ENCODE results near the gene TRAM2. TPM values are rescaled to one million over a fixed set of nuclear protein-coding genes. Genes with fewer than 3 reads are reported as not detected.

Gene TRAM2
- total and polyA plus RNA-seq, 2 of the 13 experiments (the other 11 are each of a cell fraction or from before 2014, with no cell fraction given), result 49.1 to 72.5 TPM

DNA sequence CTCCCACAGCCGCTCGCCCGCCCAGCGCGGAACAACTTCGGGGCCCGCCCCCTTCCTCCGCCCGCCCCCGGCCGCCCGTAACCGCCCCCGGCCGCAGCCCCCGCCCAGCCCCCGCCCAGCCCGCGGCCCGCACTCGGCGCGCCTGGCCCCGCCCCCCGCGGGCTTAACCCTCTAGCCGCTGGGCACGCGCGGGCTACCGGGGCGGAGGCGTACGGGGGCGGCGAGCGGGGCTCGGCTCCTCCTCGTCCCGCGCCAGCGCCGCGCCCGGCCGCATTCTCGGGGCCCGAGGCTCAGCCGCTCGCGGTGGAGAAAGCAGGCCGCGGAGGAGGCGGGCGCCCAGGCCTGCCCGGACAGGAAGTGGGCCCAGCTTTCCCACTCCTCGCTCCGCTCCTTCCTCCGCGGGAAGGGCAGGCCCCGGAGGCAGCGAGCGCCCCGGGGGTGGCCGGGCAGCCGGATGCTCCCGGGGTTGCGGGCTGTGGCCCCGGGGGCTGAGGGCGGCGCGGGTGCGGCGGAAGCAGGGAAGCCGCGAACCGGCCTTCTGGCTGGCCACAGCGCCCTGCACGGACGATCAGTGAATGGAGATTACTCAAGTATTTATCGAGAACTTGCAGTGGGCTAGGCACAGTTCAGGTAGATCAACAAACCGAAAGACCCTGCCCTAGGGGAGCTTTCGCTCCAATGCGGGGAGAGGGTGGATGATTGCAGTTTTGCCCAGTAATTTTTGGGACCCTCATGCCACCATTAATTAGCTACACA is at the start of gene TRAM2 (continued):
- TF ChIP-seq, protein P1, sequence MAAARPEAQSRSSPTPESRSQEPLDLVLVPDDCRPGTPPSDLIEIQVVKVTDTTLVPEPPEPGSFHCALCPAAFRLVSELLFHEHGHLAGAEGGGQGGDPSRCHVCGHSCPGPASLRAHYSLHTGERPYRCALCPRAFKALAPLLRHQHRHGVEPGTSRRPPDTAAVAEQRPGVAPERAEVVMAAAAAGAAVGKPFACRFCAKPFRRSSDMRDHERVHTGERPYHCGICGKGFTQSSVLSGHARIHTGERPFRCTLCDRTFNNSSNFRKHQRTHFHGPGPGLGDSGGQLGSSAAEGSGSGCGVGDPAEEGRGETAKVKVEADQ (CRISPR knock-in tag; IDR thresholded peaks at IDR 0.05; ENCODE audit: borderline replicate concordance), result peak; percentile 95; the same call in 1 of the 2 replicates
- no peak for TF ChIP-seq DNMT3B (CRISPR knock-in tag; conservative IDR thresholded peaks at IDR 0.05)
- no peak for TF ChIP-seq ZNF549 (CRISPR knock-in tag; IDR thresholded peaks at IDR 0.05)
- peak; percentile 56; the same call in 1 of the 2 replicates for TF ChIP-seq ZFYVE20 (CRISPR knock-in tag; IDR thresholded peaks at IDR 0.05; ENCODE audit: borderline replicate concordance, low read depth)
- no peak for TF ChIP-seq NPAS2 (CRISPR knock-in tag; IDR thresholded peaks at IDR 0.05; ENCODE audit: borderline replicate concordance)
- TF ChIP-seq ZC3H13 (CRISPR knock-in tag; IDR thresholded peaks at IDR 0.05), result peak; percentile 73; the same call in 1 of the 2 replicates
- TF ChIP-seq RFXAP (CRISPR knock-in tag; IDR thresholded peaks at IDR 0.05; ENCODE audit: borderline replicate concordance), result peak; percentile 90
- TF ChIP-seq ZNF839 (CRISPR knock-in tag; IDR thresholded peaks at IDR 0.05; ENCODE audit: borderline replicate concordance), result peak; percentile 39; the same call in 1 of the 2 replicates
- TF ChIP-seq POLR2G (IDR thresholded peaks at IDR 0.05; ENCODE audit: low read depth, low read length), result peak; percentile 98
- TF ChIP-seq ZNF563 (CRISPR knock-in tag; IDR thresholded peaks at IDR 0.05), result peak; percentile 98
- TF ChIP-seq ADNP (CRISPR knock-in tag; IDR thresholded peaks at IDR 0.05), result no peak
- TF ChIP-seq BORCS8-MEF2B (CRISPR knock-in tag; IDR thresholded peaks at IDR 0.05), result peak; percentile 65
- peak; percentile 62; the same call in 1 of the 2 replicates for TF ChIP-seq GPN1 (CRISPR knock-in tag; IDR thresholded peaks at IDR 0.05; ENCODE audit: borderline replicate concordance)
- no peak for TF ChIP-seq CBX1 (IDR thresholded peaks at IDR 0.05; ENCODE audit: low read depth)
- peak; percentile 79 for TF ChIP-seq ZNF225 (CRISPR knock-in tag; IDR thresholded peaks at IDR 0.05)
- TF ChIP-seq REPIN1 (CRISPR knock-in tag; IDR thresholded peaks at IDR 0.05; ENCODE audit: borderline replicate concordance, low read depth), result peak; percentile 84
- TF ChIP-seq NR1H2 (CRISPR knock-in tag; IDR thresholded peaks at IDR 0.05; ENCODE audit: borderline replicate concordance, low read depth), result peak; percentile 75; the same call in 1 of the 2 replicates
- TF ChIP-seq TOE1 (CRISPR knock-in tag; IDR thresholded peaks at IDR 0.05), result no peak
- TF ChIP-seq TCF12 (IDR thresholded peaks at IDR 0.05), result no peak
- peak; percentile 94; the same call in 1 of the 2 replicates for TF ChIP-seq TCF12 (CRISPR knock-in tag; IDR thresholded peaks at IDR 0.05)
- TF ChIP-seq, protein P2, sequence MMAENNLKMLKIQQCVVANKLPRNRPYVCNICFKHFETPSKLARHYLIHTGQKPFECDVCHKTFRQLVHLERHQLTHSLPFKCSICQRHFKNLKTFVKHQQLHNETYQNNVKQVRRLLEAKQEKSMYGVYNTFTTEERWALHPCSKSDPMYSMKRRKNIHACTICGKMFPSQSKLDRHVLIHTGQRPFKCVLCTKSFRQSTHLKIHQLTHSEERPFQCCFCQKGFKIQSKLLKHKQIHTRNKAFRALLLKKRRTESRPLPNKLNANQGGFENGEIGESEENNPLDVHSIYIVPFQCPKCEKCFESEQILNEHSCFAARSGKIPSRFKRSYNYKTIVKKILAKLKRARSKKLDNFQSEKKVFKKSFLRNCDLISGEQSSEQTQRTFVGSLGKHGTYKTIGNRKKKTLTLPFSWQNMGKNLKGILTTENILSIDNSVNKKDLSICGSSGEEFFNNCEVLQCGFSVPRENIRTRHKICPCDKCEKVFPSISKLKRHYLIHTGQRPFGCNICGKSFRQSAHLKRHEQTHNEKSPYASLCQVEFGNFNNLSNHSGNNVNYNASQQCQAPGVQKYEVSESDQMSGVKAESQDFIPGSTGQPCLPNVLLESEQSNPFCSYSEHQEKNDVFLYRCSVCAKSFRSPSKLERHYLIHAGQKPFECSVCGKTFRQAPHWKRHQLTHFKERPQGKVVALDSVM (CRISPR knock-in tag; IDR thresholded peaks at IDR 0.05), result no peak; the same call in 1 of the 2 replicates
- 0 out of 2 replicates have a peak, but pooled peaks have one; percentile 15 for TF ChIP-seq ZNF761 (CRISPR knock-in tag; conservative IDR thresholded peaks at IDR 0.05)
- 0 out of 2 replicates have a peak, but pooled peaks have one; percentile 20 for TF ChIP-seq POGZ (CRISPR knock-in tag; IDR thresholded peaks at IDR 0.05)
- peak; percentile 82; the same call in 1 of the 2 replicates for TF ChIP-seq ZBTB1 (CRISPR knock-in tag; IDR thresholded peaks at IDR 0.05; ENCODE audit: borderline replicate concordance)
- TF ChIP-seq, protein P3, sequence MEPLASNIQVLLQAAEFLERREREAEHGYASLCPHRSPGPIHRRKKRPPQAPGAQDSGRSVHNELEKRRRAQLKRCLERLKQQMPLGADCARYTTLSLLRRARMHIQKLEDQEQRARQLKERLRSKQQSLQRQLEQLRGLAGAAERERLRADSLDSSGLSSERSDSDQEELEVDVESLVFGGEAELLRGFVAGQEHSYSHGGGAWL (CRISPR knock-in tag; IDR thresholded peaks at IDR 0.05), result peak; percentile 72; the same call in 1 of the 2 replicates
- no peak for TF ChIP-seq HNRNPUL1 (IDR thresholded peaks at IDR 0.05; ENCODE audit: low read depth, low read length)
- TF ChIP-seq FOXC1 (CRISPR knock-in tag; IDR thresholded peaks at IDR 0.05; ENCODE audit: borderline replicate concordance), result peak; percentile 91; the same call in 1 of the 2 replicates
- TF ChIP-seq ETV6 (CRISPR knock-in tag; conservative IDR thresholded peaks at IDR 0.05), result no peak; the same call in 1 of the 2 replicates

Measured in HepG2 (cell line).